Measurements from ENCODE around the gene TMEM120B. TPM values are rescaled to one million over a fixed set of nuclear protein-coding genes. Genes with fewer than 3 reads are reported as not detected.

TMEM120B gene
- total RNA-seq, 4 donors from 2014 or later = 1.9 to 19.9 (median 4.5) TPM

DNA sequence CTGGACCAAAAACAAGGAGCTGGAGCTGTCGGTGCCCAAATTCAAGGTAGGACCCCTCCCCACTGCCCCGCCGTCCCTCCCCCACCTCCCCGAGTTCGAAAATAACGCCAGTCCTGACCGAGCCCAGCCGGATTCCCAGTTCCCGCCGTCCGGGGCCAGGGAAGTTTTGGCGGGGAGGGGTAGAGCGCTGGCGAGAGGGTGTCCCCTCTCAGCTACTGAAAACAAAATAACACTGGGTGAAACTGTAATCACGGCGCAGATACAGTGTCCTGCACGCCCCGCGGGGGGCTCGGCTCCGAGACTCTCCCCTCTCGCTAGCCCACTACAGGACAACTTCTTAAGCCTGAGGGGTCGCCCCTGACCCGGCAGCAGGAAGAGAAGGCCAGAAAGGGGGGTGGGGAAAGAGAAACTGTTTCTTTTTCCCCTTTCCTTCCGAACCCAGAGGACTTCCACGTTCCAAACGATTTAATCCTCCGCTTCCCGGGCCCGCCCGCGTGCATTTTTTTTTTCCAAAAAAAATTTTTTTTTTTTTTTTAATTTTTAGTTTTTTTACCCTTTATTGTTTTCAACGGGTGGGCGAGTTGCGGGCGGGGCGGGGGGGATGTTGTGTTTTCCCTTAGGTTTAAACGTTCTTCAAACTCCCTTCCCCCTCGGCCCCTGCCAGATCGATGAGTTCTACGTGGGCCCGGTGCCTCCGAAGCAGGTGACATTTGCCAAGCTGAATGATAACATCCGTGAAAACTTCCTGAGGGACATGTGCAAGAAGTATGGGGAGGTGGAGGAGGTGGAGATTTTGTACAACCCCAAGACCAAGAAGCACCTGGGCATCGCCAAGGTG is 92.8 kb downstream of the TMEM120B start:
- TF ChIP-seq POLR2AphosphoS5 (IDR thresholded peaks at IDR 0.05) = no peak
- no peak for TF ChIP-seq EP300 (IDR thresholded peaks at IDR 0.05; ENCODE audit: low read depth)
- no peak for TF ChIP-seq POLR2A (IDR thresholded peaks at IDR 0.05)
- TF ChIP-seq, protein P1, sequence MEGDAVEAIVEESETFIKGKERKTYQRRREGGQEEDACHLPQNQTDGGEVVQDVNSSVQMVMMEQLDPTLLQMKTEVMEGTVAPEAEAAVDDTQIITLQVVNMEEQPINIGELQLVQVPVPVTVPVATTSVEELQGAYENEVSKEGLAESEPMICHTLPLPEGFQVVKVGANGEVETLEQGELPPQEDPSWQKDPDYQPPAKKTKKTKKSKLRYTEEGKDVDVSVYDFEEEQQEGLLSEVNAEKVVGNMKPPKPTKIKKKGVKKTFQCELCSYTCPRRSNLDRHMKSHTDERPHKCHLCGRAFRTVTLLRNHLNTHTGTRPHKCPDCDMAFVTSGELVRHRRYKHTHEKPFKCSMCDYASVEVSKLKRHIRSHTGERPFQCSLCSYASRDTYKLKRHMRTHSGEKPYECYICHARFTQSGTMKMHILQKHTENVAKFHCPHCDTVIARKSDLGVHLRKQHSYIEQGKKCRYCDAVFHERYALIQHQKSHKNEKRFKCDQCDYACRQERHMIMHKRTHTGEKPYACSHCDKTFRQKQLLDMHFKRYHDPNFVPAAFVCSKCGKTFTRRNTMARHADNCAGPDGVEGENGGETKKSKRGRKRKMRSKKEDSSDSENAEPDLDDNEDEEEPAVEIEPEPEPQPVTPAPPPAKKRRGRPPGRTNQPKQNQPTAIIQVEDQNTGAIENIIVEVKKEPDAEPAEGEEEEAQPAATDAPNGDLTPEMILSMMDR (IDR thresholded peaks at IDR 0.05) = no peak
- Histone ChIP-seq H3K4me1 (peaks cover 13 to 28% (median 27%) of the 10 kb centered on the region in 4 donors), H3K27me3 (no peaks in the 10 kb centered on the region), H3K36me3 (peaks cover 0 to 15% (median 3%) of the 10 kb centered on the region in 4 donors), H3K27ac (peak overlapping the region; percentile 100), H3K9me3 (no peaks in the 10 kb centered on the region), H3K4me3 (peak overlapping the region; percentile 75 to 94 (median 80))
- in situ Hi-C loops (cut with MboI; ENCODE audit: low pct_ligation_motif_present in 1 of 4, low pct_unique_long_range_greater_than_20kb in 1 of 4, low sequenced_read_pairs in 3 of 4) (no loop called here), intact Hi-C loops (cut with DNase I; ENCODE audit: low total_unique reads) (no loop called here)
- WGBS, 2 donors (ENCODE audit: low coverage in 1 of 2) = 0 to 1% methylated on average over 17 to 42 of the region's 45 CpGs
- DNase-seq = no peak

DNA sequence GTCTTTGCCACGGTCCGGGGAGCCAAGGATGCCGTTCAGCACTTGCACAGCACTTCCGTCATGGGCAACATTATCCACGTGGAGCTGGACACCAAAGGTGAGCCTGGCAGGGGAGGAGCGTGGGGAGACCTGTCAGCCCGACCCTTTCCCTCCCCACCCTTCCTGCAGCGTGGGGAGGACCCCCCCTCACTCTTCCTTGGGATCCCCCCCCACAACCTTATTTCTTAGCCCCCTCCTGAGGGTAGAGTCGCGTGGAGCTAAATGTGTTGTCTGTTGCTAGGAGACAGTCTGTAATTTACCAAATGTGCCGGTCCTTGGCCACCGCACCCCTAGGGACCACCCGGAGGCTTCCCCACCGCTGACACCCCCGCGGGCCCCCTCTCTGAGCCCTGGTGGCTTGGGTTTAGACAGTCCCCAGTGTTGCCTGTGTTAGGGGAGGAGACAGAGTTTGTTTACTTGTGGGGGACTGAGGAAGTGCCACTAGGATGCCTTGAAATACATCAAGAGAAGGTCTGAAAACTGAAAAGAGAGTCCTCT is 93.5 kb downstream of the TMEM120B start:
- intact Hi-C loops (cut with DNase I; ENCODE audit: low total_unique reads) (no loop called here), in situ Hi-C loops (cut with MboI; ENCODE audit: low pct_ligation_motif_present in 1 of 4, low pct_unique_long_range_greater_than_20kb in 1 of 4, low sequenced_read_pairs in 3 of 4) (no loop called here)
- DNase-seq = no peak
- Histone ChIP-seq H3K27ac (peak overlapping the region; percentile 100), H3K9me3 (no peaks in the 10 kb centered on the region), H3K4me3 (peak overlapping the region; percentile 75 to 94 (median 80)), H3K4me1 (peaks cover 19 to 34% (median 33%) of the 10 kb centered on the region in 4 donors), H3K36me3 (peaks cover 0 to 15% (median 4%) of the 10 kb centered on the region in 4 donors), H3K27me3 (no peaks in the 10 kb centered on the region)
- 3% methylated on average over 16 of the region's 16 CpGs; no CpG with 5 or more reads in 1 of the 2 donors for WGBS, 2 donors (ENCODE audit: low coverage in 1 of 2)
- TF ChIP-seq EP300 (IDR thresholded peaks at IDR 0.05; ENCODE audit: low read depth) = no peak
- TF ChIP-seq POLR2A (IDR thresholded peaks at IDR 0.05) = peak; percentile 10
- TF ChIP-seq POLR2AphosphoS5 (IDR thresholded peaks at IDR 0.05) = no peak
- TF ChIP-seq, protein P1 (IDR thresholded peaks at IDR 0.05) = peak in 1 of 5 experiments; percentile 19

- peak overlapping the region; percentile 75 to 94 (median 80) for H3K4me3 ChIP-seq
- DNase-seq = no peak
- peaks cover 0 to 15% (median 4%) of the 10 kb centered on the region in 4 donors for H3K36me3 ChIP-seq
- 27 to 38% methylated on average over 9 to 21 of the region's 21 CpGs for WGBS, 2 donors (ENCODE audit: low coverage in 1 of 2)
- TF ChIP-seq POLR2A (IDR thresholded peaks at IDR 0.05) (peak; percentile 3), EP300 (IDR thresholded peaks at IDR 0.05; ENCODE audit: low read depth) (no peak), POLR2AphosphoS5 (IDR thresholded peaks at IDR 0.05) (no peak)
- TF ChIP-seq, protein P1 (IDR thresholded peaks at IDR 0.05) = no peak
- H3K9me3 ChIP-seq = no peaks in the 10 kb centered on the region
- H3K27ac ChIP-seq = peak overlapping the region; percentile 100
- peaks cover 26 to 41% (median 38%) of the 10 kb centered on the region in 4 donors for H3K4me1 ChIP-seq
- intact Hi-C loops (cut with DNase I; ENCODE audit: low total_unique reads) = no loop called here
- no peaks in the 10 kb centered on the region for H3K27me3 ChIP-seq
- in situ Hi-C loops (cut with MboI; ENCODE audit: low pct_ligation_motif_present in 1 of 4, low pct_unique_long_range_greater_than_20kb in 1 of 4, low sequenced_read_pairs in 3 of 4) = no loop called here
These were observed 94.2 kb downstream of the TMEM120B start for GRCh38 chr12:121806546-121807423.

All from transverse colon (tissue), 4 donors.